Retinal pigment epithelial cell (primary cell): Measurements from ENCODE around the gene KIF22.
"Not testable (repeated sequence)": the region's sequence is repeated elsewhere in the genome, so short reads cannot be mapped to it uniquely, and the experiment has no call there.

Experiments used
- DNase-seq: peaks from one replicate; pipeline ENCODE4 v3.0.0-alpha.2; 2010; ENCODE audit warnings: low read depth
- H3K4me3 ChIP-seq: 2 replicates; pipeline ENCODE4 v1.5.1; 2011; ENCODE audit warnings: mild to moderate bottlenecking, low read length, control low read depth, moderate library complexity
- TF ChIP-seq, protein P1 (sequence below): conservative IDR thresholded peaks from 2 replicates; pipeline ENCODE4 v1.5.1; 2011; ENCODE audit warnings: low read depth, low read length, control low read depth, inconsistent platforms

Gene KIF22

DNA sequence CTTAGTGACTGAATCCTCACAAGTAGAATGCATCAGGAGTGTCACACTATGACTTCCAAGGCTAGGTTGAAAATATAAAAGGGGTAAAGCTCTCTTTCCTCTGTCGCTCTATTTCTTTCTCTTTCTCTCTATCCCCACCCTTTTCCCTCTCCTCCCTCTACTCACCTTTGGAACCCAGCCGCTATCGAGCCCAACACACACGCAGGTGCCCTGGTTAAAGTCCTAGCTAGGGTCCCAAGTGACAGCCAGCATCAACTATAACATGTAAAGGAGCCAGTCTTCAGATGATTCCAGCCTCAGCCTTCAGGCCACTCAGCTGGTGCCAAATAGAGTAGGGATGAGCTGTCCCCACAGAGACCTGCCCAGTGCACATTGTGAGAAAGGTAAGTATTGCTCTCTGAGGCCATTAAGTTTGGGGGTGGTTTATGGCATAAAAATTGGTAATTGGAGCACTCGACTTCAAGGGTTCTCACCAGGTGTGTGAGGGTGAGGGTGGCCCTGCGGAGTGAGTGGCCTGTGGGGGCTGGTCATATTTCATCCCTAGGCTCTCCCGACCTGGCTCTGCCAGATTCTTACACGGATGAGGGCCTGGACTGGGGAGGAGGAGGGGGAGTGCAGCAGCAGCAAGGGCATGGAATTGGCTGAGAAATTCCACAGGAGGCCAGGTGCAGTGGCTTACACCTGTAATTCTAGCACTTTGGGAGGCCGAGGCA lies 29.8 kb upstream of the KIF22 start:
- H3K4me3 ChIP-seq = no peak overlapping the region
- DNase-seq = no peak
- TF ChIP-seq, protein P1, sequence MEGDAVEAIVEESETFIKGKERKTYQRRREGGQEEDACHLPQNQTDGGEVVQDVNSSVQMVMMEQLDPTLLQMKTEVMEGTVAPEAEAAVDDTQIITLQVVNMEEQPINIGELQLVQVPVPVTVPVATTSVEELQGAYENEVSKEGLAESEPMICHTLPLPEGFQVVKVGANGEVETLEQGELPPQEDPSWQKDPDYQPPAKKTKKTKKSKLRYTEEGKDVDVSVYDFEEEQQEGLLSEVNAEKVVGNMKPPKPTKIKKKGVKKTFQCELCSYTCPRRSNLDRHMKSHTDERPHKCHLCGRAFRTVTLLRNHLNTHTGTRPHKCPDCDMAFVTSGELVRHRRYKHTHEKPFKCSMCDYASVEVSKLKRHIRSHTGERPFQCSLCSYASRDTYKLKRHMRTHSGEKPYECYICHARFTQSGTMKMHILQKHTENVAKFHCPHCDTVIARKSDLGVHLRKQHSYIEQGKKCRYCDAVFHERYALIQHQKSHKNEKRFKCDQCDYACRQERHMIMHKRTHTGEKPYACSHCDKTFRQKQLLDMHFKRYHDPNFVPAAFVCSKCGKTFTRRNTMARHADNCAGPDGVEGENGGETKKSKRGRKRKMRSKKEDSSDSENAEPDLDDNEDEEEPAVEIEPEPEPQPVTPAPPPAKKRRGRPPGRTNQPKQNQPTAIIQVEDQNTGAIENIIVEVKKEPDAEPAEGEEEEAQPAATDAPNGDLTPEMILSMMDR = no peak

DNA sequence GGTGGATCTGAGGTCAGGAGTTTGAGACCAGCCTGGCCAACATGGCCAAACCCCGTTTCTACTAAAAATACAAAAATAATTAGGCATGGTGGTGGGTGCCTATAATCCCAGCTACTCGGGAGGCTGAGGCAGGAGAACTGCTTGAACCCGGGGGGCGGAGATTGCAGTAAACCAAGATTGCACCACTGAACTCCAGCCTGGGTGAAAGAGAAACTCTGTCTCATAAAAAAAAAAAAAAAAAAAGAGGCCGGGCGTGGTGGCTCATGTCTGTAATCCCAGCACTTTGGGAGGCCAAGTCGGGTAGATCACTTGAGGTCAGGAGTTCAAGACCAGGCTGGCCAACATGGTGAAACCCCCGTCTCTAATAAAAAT lies 29.3 kb upstream of the KIF22 start:
- not testable (repeated sequence) for H3K4me3 ChIP-seq, DNase-seq

DNA sequence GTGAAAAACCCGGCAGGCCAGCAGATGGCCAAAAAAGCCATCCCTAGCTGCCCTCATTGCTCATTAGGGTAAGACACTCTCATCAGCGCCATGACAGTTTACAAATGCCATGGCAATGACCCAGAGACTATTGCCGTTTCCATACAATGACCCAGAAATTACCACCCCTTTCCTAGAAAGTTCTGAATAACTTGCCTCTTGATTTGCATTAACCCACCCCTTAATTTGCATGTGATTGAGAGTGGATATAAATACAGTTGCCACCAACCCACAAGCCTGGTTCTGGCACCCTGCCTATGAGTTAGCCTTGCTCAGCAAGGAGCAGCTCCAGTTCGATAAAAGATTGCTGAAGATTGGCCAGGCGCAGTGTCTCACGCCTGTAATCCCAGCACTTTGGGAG lies 28.7 kb upstream of the KIF22 start:
- H3K4me3 ChIP-seq = no peak overlapping the region
- TF ChIP-seq, protein P1 = no peak
- DNase-seq = no peak

DNA sequence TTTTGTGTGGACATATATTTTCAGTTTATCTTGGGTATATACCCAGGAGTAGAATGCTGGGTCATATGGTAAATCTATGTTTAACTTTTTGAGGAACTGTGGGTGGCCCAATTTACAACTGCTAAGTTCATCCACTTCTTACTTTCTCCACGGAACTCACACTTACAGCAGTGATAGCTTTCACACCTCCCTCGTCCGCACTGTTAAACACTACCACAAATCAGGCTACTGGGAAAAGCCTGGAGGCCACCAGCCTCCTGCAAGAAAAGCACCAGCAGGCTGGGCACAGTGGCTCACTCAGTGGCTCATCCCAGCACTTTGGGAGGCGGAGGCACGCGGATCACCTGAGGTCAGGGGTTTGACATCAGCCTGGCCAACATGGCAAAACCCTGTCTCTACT lies 27.2 kb upstream of the KIF22 start:
- no peak for DNase-seq
- H3K4me3 ChIP-seq = no peak overlapping the region
- TF ChIP-seq, protein P1 = no peak

DNA sequence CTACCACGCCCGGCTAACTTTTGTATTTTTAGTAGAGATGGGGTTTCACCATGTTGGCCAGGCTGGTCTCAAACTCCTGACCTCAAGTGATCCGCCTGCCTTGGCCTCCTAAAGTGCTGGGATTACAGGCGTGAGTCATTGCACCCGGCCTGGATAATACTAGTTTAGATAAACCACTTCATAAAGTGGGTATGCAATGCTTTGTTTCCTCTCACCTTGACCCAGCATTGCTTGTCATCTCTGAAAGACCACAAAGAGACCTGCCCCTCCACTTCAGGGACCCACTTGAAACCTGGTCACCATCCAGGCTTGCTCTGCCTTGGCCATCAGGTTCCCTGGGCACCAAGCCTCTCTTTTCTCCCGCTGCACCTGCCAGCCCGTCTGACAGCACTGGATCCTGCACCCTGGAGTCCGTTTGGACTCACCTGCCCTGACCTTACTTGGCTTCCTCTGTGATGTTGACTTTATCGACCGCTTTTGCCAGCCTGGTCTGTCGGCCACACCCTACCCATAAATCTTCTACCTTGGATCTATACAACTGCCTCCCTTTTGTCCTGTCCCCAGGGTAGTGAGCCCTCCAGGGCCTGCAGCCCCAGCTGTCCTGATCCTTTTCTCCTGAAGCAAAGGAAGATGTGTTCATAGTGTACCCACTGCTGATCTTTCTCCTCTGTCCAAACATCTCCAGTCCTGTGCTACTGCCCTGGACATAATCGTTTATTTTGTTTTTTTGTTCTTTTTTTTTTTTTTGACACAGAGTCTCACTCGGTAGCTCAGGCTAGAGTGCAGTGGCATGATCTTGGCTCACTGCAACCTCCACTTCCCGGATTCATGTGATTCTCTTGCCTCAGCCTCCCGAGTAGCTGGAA lies 25.2 kb upstream of the KIF22 start:
- TF ChIP-seq, protein P1 = no peak
- DNase-seq = no peak
- no peak overlapping the region for H3K4me3 ChIP-seq

DNA sequence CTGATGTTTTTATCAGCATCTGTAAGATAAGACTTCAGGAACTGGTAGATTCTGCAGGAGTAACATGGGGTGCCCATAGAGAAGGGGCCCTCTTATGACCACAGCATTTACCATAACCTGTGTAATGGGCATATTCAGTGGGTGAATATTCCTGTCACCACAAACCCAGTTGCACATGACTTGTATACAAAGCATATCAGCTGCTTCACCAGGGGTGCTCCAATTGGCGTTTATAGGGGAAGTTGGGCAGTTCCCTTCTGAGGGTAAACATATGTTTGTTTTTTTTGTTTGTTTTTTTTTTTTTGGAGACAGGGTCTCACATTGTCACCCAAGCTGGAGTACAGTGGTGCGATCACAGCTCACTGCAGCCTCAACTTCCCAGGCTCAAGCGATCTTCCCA lies 24.0 kb upstream of the KIF22 start:
- TF ChIP-seq, protein P1 = no peak
- H3K4me3 ChIP-seq = no peak overlapping the region
- DNase-seq = no peak

DNA sequence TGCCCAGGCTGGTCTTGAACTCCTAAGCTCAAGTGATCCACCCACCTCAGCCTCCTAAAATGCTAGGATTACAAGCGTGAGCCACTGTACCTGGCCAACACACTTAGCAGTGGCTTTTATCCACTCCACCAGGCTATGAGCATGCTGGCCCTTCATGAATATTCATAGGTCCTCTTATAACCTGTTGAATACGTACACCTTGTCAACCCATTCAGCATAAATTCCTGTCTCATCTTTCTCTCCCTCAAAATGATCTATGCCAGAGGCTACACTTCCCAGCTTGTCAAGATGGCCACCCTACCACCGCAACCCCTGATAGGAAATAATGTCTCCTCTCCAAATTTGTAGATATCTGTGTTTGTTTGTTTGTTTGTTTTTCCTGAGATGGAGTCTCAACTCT lies 23.5 kb upstream of the KIF22 start:
- no peak for DNase-seq
- no peak overlapping the region for H3K4me3 ChIP-seq
- TF ChIP-seq, protein P1 = no peak
